Panc1 (cell line): ENCODE measurements around the gene NOL9.

Experiments used
- CTCF ChIP-seq: fragments of 450-650 bp; IDR thresholded peaks from 2 replicates; pipeline ENCODE4 v1.5.1; 2017; ENCODE audit warnings: mild to moderate bottlenecking
- POLR2AphosphoS5 ChIP-seq: IDR thresholded peaks from 2 replicates; pipeline ENCODE4 v1.6.1; 2012; ENCODE audit warnings: mild to moderate bottlenecking, low read depth, low read length, moderate library complexity
- REST ChIP-seq, 2 experiments: IDR thresholded peaks; 2 replicates each; pipeline ENCODE4 v1.6.1; 2011 to 2012; ENCODE audit warnings: low read depth in 2 of 2, control low read depth in 1 of 2, low read length in 1 of 2, mild to moderate bottlenecking in 1 of 2, moderate library complexity in 1 of 2; ENCODE audit not compliant: insufficient read depth in 1 of 2

GRCh38 chr1:6570987-6571386, 16.7 kb upstream of the NOL9 start:
- no peak for TF ChIP-seq CTCF
- no peak for TF ChIP-seq REST (IDR thresholded peaks at IDR 0.05; ENCODE audit: insufficient read depth in 1 of 2, low read depth in 2 of 2, low read length in 1 of 2)
- no peak for TF ChIP-seq POLR2AphosphoS5
